DOHH2 (cell line): ENCODE data around the gene TMC8.

Source experiments
- CTCF ChIP-seq: fragments of 200-600 bp; sonication (generic); IDR thresholded peaks from one replicate; pipeline ENCODE4 v1.5.1; 2014; ENCODE audit warnings: antibody characterized with exemption, mild to moderate bottlenecking, low read depth, low read length; ENCODE audit not compliant: poor library complexity, severe bottlenecking
- EZH2phosphoT487 ChIP-seq: fragments of 200-600 bp; sonication (generic); IDR thresholded peaks from 2 replicates; pipeline ENCODE4 v1.6.1; 2017; ENCODE audit warnings: borderline replicate concordance, mild to moderate bottlenecking, antibody characterized with exemption, low read length, moderate library complexity, mixed read lengths

- TF ChIP-seq CTCF (no peak), EZH2phosphoT487 (no peak)
Measured at GRCh38 chr17:78088529-78088928, 42.0 kb upstream of the TMC8 start.
